SU-DHL-6 (cell line): ENCODE results near the gene C10orf95.

Experiments
- EZH2phosphoT487 ChIP-seq: fragments of 200-600 bp; sonication (generic), shearing (Covaris generic); conservative IDR thresholded peaks from 2 replicates; pipeline ENCODE4 v1.6.1; 2018; ENCODE audit warnings: mild to moderate bottlenecking, antibody characterized with exemption, low read length, moderate library complexity, mixed read lengths
- TF ChIP-seq, protein P1 (sequence below): fragments of 200-600 bp; sonication (generic); IDR thresholded peaks from one replicate; pipeline ENCODE4 v1.5.1; 2017; ENCODE audit warnings: antibody characterized with exemption, mild to moderate bottlenecking, low read length, moderate library complexity; ENCODE audit not compliant: insufficient read depth, poor library complexity, severe bottlenecking

DNA sequence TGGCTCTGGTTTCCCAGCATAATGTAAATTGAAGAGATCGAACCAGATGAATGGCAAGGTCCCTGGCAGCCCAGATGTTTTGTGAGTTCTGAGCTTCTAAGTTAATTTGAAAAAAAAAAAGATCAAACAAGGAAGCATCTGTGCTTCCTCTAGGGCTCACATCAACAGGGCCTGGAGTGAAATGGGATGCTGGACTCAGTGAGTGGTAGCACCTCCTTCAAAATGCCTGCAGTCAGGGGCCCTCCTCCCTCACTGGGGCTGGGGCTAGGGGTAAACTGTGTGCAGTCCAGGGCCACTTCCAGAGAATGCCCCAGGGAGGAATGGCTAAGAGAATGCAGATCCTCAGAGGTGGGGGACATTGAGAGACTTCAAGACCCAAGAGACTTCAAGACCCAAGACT, 13.0 kb downstream of the C10orf95 start:
- TF ChIP-seq, protein P1, sequence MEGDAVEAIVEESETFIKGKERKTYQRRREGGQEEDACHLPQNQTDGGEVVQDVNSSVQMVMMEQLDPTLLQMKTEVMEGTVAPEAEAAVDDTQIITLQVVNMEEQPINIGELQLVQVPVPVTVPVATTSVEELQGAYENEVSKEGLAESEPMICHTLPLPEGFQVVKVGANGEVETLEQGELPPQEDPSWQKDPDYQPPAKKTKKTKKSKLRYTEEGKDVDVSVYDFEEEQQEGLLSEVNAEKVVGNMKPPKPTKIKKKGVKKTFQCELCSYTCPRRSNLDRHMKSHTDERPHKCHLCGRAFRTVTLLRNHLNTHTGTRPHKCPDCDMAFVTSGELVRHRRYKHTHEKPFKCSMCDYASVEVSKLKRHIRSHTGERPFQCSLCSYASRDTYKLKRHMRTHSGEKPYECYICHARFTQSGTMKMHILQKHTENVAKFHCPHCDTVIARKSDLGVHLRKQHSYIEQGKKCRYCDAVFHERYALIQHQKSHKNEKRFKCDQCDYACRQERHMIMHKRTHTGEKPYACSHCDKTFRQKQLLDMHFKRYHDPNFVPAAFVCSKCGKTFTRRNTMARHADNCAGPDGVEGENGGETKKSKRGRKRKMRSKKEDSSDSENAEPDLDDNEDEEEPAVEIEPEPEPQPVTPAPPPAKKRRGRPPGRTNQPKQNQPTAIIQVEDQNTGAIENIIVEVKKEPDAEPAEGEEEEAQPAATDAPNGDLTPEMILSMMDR: no peak
- no peak for TF ChIP-seq EZH2phosphoT487
